ENCODE results near the gene KRTAP12-1. TPM values are rescaled to one million over a fixed set of nuclear protein-coding genes. Genes with fewer than 3 reads are reported as not detected.
"Not testable (repeated sequence)": the region's sequence is repeated elsewhere in the genome, so short reads cannot be mapped to it uniquely, and the experiment has no call there.

KRTAP12-1 gene
- total and polyA plus RNA-seq, 2 experiments from 2014 or later = not detected

- H4K20me1 ChIP-seq (ENCODE audit: insufficient read depth, poor library complexity, severe bottlenecking) = no peaks in the 10 kb centered on the region
- no peaks in the 10 kb centered on the region for H3K36me3 ChIP-seq (replicated peaks; ENCODE audit: insufficient read depth, low read depth)
- peaks cover 26% of the 10 kb centered on the region for H3K27me3 ChIP-seq
- TF ChIP-seq EZH2phosphoT487 (IDR thresholded peaks at IDR 0.05; ENCODE audit: low read depth, severe bottlenecking, unreplicated experiment) (no peak), EZH2 (IDR thresholded peaks at IDR 0.05; ENCODE audit: borderline replicate concordance) (no peak)
- TF ChIP-seq, protein P1, sequence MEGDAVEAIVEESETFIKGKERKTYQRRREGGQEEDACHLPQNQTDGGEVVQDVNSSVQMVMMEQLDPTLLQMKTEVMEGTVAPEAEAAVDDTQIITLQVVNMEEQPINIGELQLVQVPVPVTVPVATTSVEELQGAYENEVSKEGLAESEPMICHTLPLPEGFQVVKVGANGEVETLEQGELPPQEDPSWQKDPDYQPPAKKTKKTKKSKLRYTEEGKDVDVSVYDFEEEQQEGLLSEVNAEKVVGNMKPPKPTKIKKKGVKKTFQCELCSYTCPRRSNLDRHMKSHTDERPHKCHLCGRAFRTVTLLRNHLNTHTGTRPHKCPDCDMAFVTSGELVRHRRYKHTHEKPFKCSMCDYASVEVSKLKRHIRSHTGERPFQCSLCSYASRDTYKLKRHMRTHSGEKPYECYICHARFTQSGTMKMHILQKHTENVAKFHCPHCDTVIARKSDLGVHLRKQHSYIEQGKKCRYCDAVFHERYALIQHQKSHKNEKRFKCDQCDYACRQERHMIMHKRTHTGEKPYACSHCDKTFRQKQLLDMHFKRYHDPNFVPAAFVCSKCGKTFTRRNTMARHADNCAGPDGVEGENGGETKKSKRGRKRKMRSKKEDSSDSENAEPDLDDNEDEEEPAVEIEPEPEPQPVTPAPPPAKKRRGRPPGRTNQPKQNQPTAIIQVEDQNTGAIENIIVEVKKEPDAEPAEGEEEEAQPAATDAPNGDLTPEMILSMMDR (IDR thresholded peaks at IDR 0.05; ENCODE audit: poor library complexity) = no peak
- no peak overlapping the region for H3K4me2 ChIP-seq
- H3K4me1 ChIP-seq (ENCODE audit: insufficient read depth) = peaks cover 3% of the 10 kb centered on the region
- no peaks in the 10 kb centered on the region for H3K79me2 ChIP-seq
- no peak overlapping the region for H3K4me3 ChIP-seq
- WGBS (ENCODE audit: low lambda C conversion rate, missing lambda C conversion rate) = 50% methylated on average over 17 of the region's 35 CpGs
- H3K9me2 ChIP-seq (replicated peaks; ENCODE audit: insufficient read depth) = no peaks in the 10 kb centered on the region
- no peak overlapping the region for H3K27ac ChIP-seq
- H2AFZ ChIP-seq = no peak overlapping the region
- DNase-seq (ENCODE audit: low spot score) = peak; percentile 50
- H3K9me3 ChIP-seq (ENCODE audit: low read depth) = peaks cover 6% of the 10 kb centered on the region
Observed at GRCh38 chr21:44697811-44698734, 16.1 kb upstream of the KRTAP12-1 start.

GRCh38 chr21:44697172-44697810, 15.3 kb upstream of the KRTAP12-1 start, which contains the start of gene KRTAP10-12:
Gene KRTAP10-12 (plus strand): TSS chr21:44697172. CDS start chr21:44697202, 30 bp downstream.
- H3K9me2 ChIP-seq (replicated peaks; ENCODE audit: insufficient read depth); H3K4me2 ChIP-seq; H2AFZ ChIP-seq; H3K36me3 ChIP-seq (replicated peaks; ENCODE audit: insufficient read depth, low read depth); H4K20me1 ChIP-seq (ENCODE audit: insufficient read depth, poor library complexity, severe bottlenecking); DNase-seq (ENCODE audit: low spot score); H3K9me3 ChIP-seq (ENCODE audit: low read depth); H3K79me2 ChIP-seq; H3K4me3 ChIP-seq; H3K27ac ChIP-seq; H3K4me1 ChIP-seq (ENCODE audit: insufficient read depth): not testable (repeated sequence)
- 69% methylated on average over 14 of the region's 21 CpGs for WGBS (ENCODE audit: low lambda C conversion rate, missing lambda C conversion rate)
- H3K27me3 ChIP-seq = peaks cover 24% of the 10 kb centered on the region

GRCh38 chr21:44696572-44696971, 14.6 kb upstream of the KRTAP12-1 start:
- Histone ChIP-seq H3K9me3 (ENCODE audit: low read depth) (peaks cover 8% of the 10 kb centered on the region), H3K9me2 (replicated peaks; ENCODE audit: insufficient read depth) (no peaks in the 10 kb centered on the region), H3K79me2 (no peaks in the 10 kb centered on the region), H3K4me2 (no peak overlapping the region), H3K36me3 (replicated peaks; ENCODE audit: insufficient read depth, low read depth) (no peaks in the 10 kb centered on the region), H3K27me3 (peaks cover 20% of the 10 kb centered on the region), H4K20me1 (ENCODE audit: insufficient read depth, poor library complexity, severe bottlenecking) (no peaks in the 10 kb centered on the region), H3K4me1 (ENCODE audit: insufficient read depth) (peaks cover 3% of the 10 kb centered on the region), H2AFZ (no peak overlapping the region), H3K4me3 (no peak overlapping the region), H3K27ac (no peak overlapping the region)
- TF ChIP-seq, protein P1 (IDR thresholded peaks at IDR 0.05; ENCODE audit: poor library complexity) = no peak
- TF ChIP-seq EZH2 (IDR thresholded peaks at IDR 0.05; ENCODE audit: borderline replicate concordance) (no peak), EZH2phosphoT487 (IDR thresholded peaks at IDR 0.05; ENCODE audit: low read depth, severe bottlenecking, unreplicated experiment) (no peak)
- no peak for DNase-seq (ENCODE audit: low spot score)
- WGBS (ENCODE audit: low lambda C conversion rate, missing lambda C conversion rate) = 80% methylated on average over 10 of the region's 10 CpGs

DNA sequence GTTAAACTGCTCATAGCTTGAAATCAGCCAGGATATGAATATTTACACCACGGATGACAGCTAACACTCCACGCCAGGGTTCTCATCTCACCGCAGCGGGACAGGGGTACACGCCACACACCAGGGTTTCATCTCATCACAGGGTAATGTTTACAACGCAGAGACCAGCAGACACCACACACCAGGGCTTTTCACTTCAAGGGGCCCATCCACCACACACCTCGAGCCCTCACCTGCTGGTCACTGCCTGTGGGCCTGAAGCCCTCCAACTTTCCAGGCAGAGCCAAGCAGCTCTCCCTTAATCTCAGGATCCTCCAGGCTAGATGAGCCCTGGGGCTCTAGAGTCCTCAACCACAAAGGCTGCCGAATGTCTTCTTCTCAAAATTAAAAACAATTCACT, 13.7 kb upstream of the KRTAP12-1 start:
- Histone ChIP-seq H3K4me2 (no peak overlapping the region), H2AFZ (no peak overlapping the region), H4K20me1 (ENCODE audit: insufficient read depth, poor library complexity, severe bottlenecking) (no peaks in the 10 kb centered on the region), H3K27me3 (peaks cover 16% of the 10 kb centered on the region), H3K79me2 (no peaks in the 10 kb centered on the region), H3K9me3 (ENCODE audit: low read depth) (peaks cover 8% of the 10 kb centered on the region), H3K9me2 (replicated peaks; ENCODE audit: insufficient read depth) (no peaks in the 10 kb centered on the region), H3K4me3 (no peak overlapping the region), H3K4me1 (ENCODE audit: insufficient read depth) (peaks cover 3% of the 10 kb centered on the region), H3K27ac (no peak overlapping the region), H3K36me3 (replicated peaks; ENCODE audit: insufficient read depth, low read depth) (no peaks in the 10 kb centered on the region)
- no peak for TF ChIP-seq EZH2phosphoT487 (IDR thresholded peaks at IDR 0.05; ENCODE audit: low read depth, severe bottlenecking, unreplicated experiment)
- TF ChIP-seq, protein P1 (IDR thresholded peaks at IDR 0.05; ENCODE audit: poor library complexity) = no peak
- no peak for TF ChIP-seq EZH2 (IDR thresholded peaks at IDR 0.05; ENCODE audit: borderline replicate concordance)
- WGBS (ENCODE audit: low lambda C conversion rate, missing lambda C conversion rate) = 88% methylated on average over 8 of the region's 8 CpGs
- no peak for DNase-seq (ENCODE audit: low spot score)
